HG03097 (cell line): ENCODE data around the gene SLC35F1.

Source experiments
- ATAC-seq: cut with Tn5 transposase; IDR thresholded peaks from one replicate; pipeline ENCODE4 v1.9.1; 2021; ENCODE audit not compliant: unreplicated experiment, low FRiP score

SLC35F1 gene

DNA sequence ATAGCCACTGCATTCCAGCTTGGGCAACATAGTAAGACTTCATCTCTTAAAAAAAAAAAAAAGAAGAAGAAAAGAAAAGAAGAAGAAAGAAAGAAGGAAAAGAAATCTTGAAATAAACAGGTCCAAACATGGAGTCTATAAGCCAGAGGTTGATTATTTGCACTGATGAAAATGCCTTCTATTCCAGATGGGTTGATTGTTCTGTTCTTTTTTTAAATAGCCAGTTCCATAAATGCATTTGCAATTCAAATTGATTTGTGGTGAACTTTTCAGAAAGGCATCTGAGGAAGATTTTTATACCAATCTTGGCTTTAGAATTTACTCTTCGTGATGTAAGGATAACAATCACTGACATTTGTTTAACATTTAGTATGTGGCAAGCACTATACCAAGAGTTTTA lies 397.3 kb downstream of the SLC35F1 start:
- no peak for ATAC-seq

GRCh38 chr6:118305081-118305480 lies 398.0 kb downstream of the SLC35F1 start:
- ATAC-seq: no peak

- no peak for ATAC-seq
These were observed 399.6 kb downstream of the SLC35F1 start for GRCh38 chr6:118306392-118307238.

DNA sequence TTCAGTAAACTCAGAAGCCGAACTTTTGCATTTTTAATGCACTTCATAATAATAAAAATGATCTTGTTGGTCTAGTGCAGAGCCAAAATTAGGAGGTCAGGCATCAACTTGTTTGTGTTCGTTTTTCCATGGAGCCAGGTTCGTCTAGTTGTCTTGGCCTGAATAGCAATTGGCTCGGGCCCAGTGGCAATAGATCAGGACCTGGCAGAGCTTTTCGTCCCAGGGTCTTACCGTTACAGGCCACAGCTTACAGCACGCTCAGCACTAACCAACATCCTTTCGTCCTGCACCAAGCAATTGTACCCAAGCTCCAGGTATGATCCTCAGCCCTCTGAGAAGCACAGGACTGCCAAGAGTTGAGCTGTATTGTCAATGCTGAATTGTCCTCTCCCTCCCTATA lies 400.5 kb downstream of the SLC35F1 start:
- no peak for ATAC-seq

- ATAC-seq: no peak
These were observed 402.5 kb downstream of the SLC35F1 start for GRCh38 chr6:118309337-118310093.

DNA sequence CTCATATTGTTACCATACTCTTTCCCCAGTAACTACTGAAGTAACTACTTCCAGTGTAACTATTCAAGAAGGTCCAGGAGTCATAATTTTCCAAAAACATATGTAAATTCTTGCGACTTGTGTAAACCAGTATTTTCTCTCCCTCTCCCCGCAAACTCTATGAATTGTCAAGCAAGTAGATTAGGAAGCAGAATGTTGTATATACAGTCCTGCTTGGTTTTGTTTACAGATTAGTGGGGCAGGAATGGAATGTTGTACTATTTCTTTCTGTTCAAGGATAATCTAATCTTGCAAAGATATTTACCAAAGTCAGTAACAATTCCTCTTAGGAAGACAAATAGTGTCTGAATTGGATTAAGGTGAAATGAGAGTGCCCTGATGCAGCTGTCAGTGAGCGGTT lies 406.1 kb downstream of the SLC35F1 start:
- ATAC-seq: no peak

DNA sequence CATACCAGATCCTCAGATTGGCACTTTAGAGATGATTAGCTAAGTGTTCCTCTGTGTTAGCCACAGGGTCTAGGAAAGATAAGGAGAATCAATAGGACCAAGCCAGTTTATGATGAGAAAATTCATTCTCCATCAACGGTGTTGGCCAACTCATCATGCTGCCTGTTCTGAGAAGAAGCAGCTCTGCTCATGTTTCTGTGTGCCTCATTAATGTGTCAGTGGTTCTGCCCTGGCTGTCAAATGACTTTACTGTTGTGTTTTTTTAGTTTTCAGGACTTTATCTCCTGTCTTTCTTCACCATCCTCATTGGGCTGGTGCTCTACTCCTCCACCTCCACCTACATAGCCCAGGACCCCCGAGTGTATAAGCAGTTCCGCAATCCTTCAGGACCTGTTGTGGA lies 406.7 kb downstream of the SLC35F1 start:
- no peak for ATAC-seq

- no peak for ATAC-seq
These were observed 409.8 kb downstream of the SLC35F1 start for GRCh38 chr6:118316796-118317384.

DNA sequence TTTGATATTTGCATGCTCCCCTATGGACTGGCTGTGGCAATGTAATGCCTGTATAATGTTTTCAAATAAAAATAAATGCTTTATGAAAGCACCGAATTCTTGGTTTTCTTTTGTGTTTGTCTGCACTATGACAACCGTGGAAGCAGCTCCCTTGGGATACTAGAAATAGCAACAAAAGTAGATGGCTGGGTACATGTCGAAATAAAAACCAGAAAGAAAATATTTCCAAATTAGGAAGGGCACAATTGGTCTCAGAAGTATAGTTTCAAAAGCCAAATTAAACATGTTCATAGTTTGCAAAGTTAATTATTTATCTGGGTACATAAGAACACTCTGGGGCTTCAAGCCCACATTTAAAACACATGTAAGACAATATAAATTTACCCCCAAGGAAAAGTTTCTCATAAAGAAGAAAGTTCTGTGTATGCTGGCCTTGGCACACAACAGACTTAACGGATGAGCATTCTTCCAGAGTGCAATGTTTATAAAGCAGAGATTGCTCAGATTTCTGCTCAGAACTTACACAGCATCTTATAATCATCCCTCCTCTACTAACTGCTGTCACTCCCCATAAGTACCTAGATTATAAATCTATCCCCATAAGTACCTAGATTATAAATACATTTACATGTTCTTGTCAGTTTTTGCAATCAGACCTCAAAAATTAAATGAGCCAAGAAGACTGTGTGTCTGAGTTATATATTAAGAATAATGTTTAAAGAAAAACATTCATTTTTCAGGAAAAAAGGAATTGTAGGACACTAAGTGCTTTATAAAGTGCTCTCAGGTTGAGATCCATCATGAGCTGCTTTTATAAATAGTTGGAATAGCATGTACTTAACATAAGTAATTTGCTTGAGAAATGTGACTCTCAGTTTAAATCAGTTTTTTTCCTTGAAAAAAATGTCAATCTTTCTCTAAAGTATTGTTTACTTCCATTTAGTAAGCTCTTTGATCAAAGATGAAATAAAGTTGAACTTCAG lies 410.8 kb downstream of the SLC35F1 start:
- no peak for ATAC-seq

DNA sequence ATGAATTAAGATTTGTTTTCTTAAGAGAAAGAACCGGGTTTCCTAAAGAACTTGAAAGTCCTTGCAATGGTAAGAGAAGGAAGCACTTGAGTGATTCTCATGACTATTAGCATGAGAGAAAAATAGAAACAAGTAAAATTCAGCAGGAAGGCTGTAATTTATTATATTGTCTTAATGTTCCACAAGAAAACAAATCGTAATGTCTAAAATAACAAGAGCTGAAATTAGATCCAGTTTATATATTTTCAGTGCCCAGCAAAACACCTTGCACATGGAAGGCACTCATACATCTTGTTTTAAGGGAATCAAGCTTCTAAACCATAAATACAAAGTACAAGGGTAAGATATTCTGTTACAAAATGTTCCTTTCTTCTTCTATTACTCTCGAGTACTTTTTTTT lies 411.6 kb downstream of the SLC35F1 start:
- no peak for ATAC-seq

DNA sequence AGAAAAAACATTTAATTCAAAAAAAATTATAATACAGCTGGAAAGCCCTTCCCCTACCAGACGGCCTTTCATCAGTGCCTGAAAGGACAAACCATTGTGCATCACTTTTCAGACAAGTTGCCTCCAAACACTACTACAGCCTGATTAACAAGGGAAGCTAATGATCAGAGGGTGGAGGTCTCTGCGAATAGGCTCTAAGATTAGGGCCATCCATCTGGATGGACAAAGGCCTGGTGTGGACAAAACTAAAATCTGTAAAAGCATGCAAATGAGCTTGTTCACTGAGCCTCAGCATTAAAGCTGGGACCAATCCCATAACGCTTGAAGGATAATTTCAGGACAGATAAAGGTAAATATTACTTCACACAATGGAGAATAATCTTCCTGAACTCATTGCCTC lies 412.4 kb downstream of the SLC35F1 start:
- ATAC-seq: no peak

- no peak for ATAC-seq
These were observed 413.0 kb downstream of the SLC35F1 start for GRCh38 chr6:118319894-118320649.

GRCh38 chr6:118320652-118321051 lies 413.6 kb downstream of the SLC35F1 start:
- ATAC-seq: no peak

- no peak for ATAC-seq
These were observed 417.1 kb downstream of the SLC35F1 start for GRCh38 chr6:118324116-118324515.

DNA sequence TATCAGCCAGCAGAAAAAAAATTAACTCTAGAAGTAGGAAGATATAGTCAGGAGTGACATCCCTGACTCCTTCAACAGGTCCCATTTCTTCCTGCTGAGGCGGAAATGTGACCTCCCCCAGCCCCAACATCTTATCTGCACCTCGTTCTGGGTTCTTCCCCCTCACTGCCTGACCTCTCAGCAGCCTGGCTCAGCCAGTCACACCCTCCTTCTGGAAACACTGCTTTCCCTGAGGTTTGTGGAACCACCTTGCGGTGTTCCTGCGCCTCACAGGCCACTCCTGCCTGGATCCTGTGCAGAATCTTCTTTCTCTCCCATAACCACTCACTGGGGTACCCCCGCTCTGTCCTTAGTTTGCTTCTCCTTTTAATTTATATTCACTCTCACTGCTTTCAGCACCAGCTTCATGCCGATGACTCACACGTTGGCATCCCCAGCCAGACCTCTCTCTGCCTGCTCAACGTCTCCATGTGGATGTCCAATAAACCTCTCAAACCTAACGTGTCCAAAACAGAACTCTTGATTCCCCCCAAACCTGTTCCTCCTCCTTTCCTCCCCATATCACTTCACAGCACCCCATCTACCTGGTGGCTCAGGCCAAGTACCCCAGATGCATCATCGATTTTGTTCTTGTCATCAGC lies 418.3 kb downstream of the SLC35F1 start:
- ATAC-seq: no peak

DNA sequence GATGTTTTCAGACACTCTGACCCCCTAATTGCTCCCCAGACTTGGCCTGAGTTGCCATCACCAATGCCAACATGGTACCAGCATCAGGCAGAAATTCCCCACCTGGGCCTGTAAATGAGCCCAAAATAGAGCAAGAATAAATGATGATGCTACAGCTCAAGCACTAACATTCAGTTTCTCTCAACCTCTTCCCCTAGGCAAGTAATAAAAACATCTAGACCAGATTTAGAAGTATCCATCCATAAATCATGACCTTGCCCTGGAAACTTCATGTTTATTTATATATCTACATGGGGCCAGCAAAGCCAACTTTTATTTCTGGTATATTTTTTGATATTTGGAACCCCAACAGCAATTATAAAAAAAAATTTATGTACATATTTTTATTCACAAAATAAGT lies 419.6 kb downstream of the SLC35F1 start:
- no peak for ATAC-seq

- ATAC-seq: no peak
These were observed 420.2 kb downstream of the SLC35F1 start for GRCh38 chr6:118327237-118327636.

GRCh38 chr6:118333772-118334171 lies 426.7 kb downstream of the SLC35F1 start:
- no peak for ATAC-seq

DNA sequence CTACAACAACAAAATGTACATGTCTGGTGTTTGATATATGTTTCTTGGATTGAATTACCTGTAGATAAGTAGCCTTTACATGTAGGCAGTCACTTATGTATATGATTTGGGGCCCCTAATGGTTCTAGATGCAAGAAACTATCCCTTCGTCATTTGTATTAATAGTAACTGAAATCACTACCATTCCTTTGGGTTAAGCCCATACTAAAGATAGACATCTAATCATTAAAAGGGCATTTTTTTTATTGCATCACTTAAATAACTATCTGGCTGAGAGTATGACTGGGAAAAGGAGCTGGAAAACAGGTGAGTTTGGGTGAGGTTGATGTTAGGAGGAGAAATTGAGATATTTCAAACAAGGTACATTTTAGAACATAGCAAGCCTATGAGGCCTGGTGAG lies 427.6 kb downstream of the SLC35F1 start:
- no peak for ATAC-seq
